Urinary bladder (tissue), 4 donors: ENCODE measurements around the gene PSME1. TPM values are rescaled to one million over a fixed set of nuclear protein-coding genes. Genes with fewer than 3 reads are reported as not detected.
A peak's percentile ranks its signal among the peaks of the same experiment; 100 is the strongest.

Source experiments
- DNase-seq: peaks from one replicate; pipeline ENCODE4 v3.0.0-alpha.2; 2015; ENCODE audit errors: extremely low spot score
- H3K27ac ChIP-seq: one replicate; pipeline ENCODE4 v1.5.1; 2013; ENCODE audit warnings: low read depth, mild to moderate bottlenecking, moderate library complexity
- H3K36me3 ChIP-seq: one replicate; pipeline ENCODE4 v1.6.1; 2013; ENCODE audit warnings: mild to moderate bottlenecking, moderate library complexity; ENCODE audit not compliant: insufficient read depth
- H3K4me1 ChIP-seq: one replicate; pipeline ENCODE4 v1.6.1; 2013; ENCODE audit warnings: mild to moderate bottlenecking, moderate library complexity; ENCODE audit not compliant: insufficient read depth
- H3K4me3 ChIP-seq: one replicate; pipeline ENCODE4 v1.5.1; 2013; ENCODE audit warnings: low read depth, low read length
- WGBS: extraction: QIAGEN DNeasy Blood & Tissue Kit; methylation state at CpG from one replicate; pipeline ENCODE4 v1.1.7; 2013; 5-methylcytosine and 5-hydroxymethylcytosine counted together
- polyA plus RNA-seq: library from polyadenylated mRNA; stranded (reverse); fragments of 200-250 nt; gene quantifications from one replicate; pipeline ENCODE4 v1.2.3, GENCODE V29; 2013
- total RNA-seq: library from RNA; depleted of rRNA; stranded (reverse); fragments of >200 nt; gene quantifications from one replicate; pipeline ENCODE4 v1.2.3, GENCODE V29; 2014
- donor health status: healthy with polysubstance abuse.
- donor health status: healthy.

The PSME1 gene
- total and polyA plus RNA-seq, 2 donors, result 78.0 to 214 TPM

DNA sequence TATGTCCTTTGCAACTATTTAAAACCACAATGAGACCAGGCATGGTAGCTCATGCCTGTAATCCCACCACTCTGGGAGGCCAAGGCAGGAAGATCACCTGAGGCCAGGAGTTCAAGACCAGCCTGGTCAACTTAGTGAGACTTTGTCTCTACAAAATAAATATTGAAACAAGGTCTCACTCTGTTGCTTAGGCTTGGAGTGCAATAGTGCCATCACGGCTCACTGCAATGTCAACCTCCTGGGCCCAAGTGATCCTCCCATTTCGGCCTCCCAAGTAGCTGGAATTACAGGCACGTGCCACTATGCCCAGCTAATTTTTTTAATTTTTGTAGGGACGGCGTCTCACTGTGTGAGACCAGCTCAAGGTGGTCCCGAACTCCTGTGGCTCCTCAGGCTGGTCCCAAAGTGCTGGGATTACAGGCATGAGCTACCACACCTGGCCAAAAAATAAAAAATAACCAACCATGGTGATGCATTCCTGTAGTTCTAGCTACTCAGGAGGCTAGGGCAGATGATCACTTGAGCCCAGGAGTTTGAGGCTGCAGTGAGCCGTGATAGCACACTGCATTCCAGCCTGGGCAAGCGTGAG lies 6.5 kb upstream of the PSME1 start:
- no peak overlapping the region for H3K4me3 ChIP-seq
- DNase-seq, result no peak
- no peaks in the 10 kb centered on the region for H3K4me1 ChIP-seq
- H3K36me3 ChIP-seq, result no peaks in the 10 kb centered on the region
- no peak overlapping the region for H3K27ac ChIP-seq
- 95% methylated on average over 8 of the region's 8 CpGs for WGBS

- Histone ChIP-seq H3K4me1 (no peaks in the 10 kb centered on the region), H3K36me3 (no peaks in the 10 kb centered on the region), H3K27ac (no peak within 1 kb of the TSS), H3K4me3 (no peak within 1 kb of the TSS)
- DNase-seq, result no peak
- WGBS, result 90% methylated on average over 5 of the region's 5 CpGs
Observed at GRCh38 chr14:24130380-24130716, 5.6 kb upstream of the PSME1 start, which contains the start of gene FITM1. TSS of gene FITM1 (plus strand) at chr14:24130659. CDS start at chr14:24131564, 905 bp downstream.

- Histone ChIP-seq H3K36me3 (no peaks in the 10 kb centered on the region), H3K4me1 (no peaks in the 10 kb centered on the region), H3K4me3 (no peak overlapping the region), H3K27ac (no peak overlapping the region)
- WGBS, result 48% methylated on average over 7 of the region's 7 CpGs
- DNase-seq, result no peak
Observed at GRCh38 chr14:24130717-24131548, 5.1 kb upstream of the PSME1 start.

- H3K4me1 ChIP-seq, result no peaks in the 10 kb centered on the region
- no peaks in the 10 kb centered on the region for H3K36me3 ChIP-seq
- H3K27ac ChIP-seq, result no peak overlapping the region
- DNase-seq, result no peak
- WGBS, result 63% methylated on average over 15 of the region's 15 CpGs
- H3K4me3 ChIP-seq, result no peak overlapping the region
Observed at GRCh38 chr14:24131549-24131966, 4.4 kb upstream of the PSME1 start.

DNA sequence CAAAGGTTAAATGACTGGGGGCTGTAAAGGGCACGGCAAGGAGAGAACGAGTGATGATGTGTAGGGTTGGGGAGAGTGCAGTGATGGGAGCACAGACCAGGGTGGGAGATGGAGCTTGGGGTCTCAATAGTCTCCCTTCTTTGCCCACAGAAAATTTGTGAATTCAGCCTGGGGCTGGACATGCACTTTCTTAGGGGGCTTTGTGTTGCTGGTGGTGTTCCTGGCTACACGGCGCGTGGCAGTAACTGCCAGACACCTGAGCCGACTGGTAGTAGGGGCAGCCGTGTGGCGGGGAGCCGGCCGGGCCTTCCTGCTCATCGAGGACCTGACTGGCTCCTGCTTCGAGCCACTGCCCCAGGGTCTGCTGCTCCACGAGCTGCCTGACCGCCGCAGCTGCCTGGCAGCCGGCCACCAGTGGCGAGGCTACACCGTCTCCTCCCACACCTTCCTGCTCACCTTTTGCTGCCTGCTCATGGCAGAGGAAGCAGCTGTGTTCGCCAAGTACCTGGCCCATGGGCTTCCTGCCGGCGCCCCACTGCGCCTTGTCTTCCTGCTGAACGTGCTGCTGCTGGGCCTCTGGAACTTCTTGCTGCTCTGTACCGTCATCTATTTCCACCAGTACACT lies 3.8 kb upstream of the PSME1 start:
- no peak for DNase-seq
- WGBS, result 72% methylated on average over 24 of the region's 24 CpGs
- Histone ChIP-seq H3K36me3 (no peaks in the 10 kb centered on the region), H3K4me1 (no peaks in the 10 kb centered on the region), H3K27ac (no peak overlapping the region), H3K4me3 (no peak overlapping the region)

DNA sequence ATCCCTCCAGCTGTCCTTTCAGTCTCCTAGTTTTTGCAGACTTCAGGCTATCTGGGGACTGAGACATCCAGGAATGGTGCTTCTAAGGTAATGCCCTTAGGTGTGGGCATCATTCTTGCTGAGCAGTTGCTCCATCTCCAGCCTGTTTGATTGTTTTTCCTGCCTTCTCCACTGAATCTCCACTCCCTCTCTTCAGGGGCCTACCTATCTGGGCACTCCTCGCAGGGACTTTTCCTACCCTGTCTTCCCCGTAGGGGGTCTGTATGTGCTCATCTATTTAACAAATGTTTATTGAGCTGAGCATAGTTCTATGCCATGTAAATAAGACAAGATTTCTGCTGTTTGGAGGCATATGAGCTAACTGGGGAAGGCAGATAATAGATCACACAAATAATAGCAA lies 3.0 kb upstream of the PSME1 start:
- DNase-seq, result no peak
- no peaks in the 10 kb centered on the region for H3K4me1 ChIP-seq
- H3K36me3 ChIP-seq, result no peaks in the 10 kb centered on the region
- WGBS, result 95% methylated on average over 2 of the region's 2 CpGs
- no peak overlapping the region for H3K27ac ChIP-seq
- H3K4me3 ChIP-seq, result no peak overlapping the region

GRCh38 chr14:24133735-24134134 lies 2.3 kb upstream of the PSME1 start:
- Histone ChIP-seq H3K27ac (no peak overlapping the region), H3K36me3 (peaks cover 1% of the 10 kb centered on the region), H3K4me3 (no peak overlapping the region), H3K4me1 (no peaks in the 10 kb centered on the region)
- 89% methylated on average over 1 of the region's 1 CpG for WGBS
- no peak for DNase-seq

- no peak for DNase-seq
- Histone ChIP-seq H3K36me3 (peaks cover 1% of the 10 kb centered on the region), H3K27ac (peak overlapping the region; percentile 77), H3K4me1 (no peaks in the 10 kb centered on the region), H3K4me3 (peak overlapping the region; percentile 95)
- 5% methylated on average over 9 of the region's 9 CpGs for WGBS
Observed at GRCh38 chr14:24135584-24135833, 485 bp upstream of the PSME1 start.

GRCh38 chr14:24136684-24137528 lies 912 bp downstream of the PSME1 start:
- WGBS, result 39% methylated on average over 13 of the region's 13 CpGs
- H3K4me1 ChIP-seq, result no peaks in the 10 kb centered on the region
- no peak for DNase-seq

GRCh38 chr14:24137529-24138395 lies 1.8 kb downstream of the PSME1 start:
- WGBS, result 86% methylated on average over 8 of the region's 8 CpGs
- H3K4me1 ChIP-seq, result no peaks in the 10 kb centered on the region
- H3K36me3 ChIP-seq, result peaks cover 1% of the 10 kb centered on the region
- H3K27ac ChIP-seq, result no peak overlapping the region
- no peak for DNase-seq
- H3K4me3 ChIP-seq, result no peak overlapping the region

More at GRCh38 chr14:24136684-24137528, 912 bp downstream of the PSME1 start:
- H3K27ac ChIP-seq, result peak overlapping the region; percentile 81
- peaks cover 1% of the 10 kb centered on the region for H3K36me3 ChIP-seq
- peak overlapping the region; percentile 95 for H3K4me3 ChIP-seq

DNA sequence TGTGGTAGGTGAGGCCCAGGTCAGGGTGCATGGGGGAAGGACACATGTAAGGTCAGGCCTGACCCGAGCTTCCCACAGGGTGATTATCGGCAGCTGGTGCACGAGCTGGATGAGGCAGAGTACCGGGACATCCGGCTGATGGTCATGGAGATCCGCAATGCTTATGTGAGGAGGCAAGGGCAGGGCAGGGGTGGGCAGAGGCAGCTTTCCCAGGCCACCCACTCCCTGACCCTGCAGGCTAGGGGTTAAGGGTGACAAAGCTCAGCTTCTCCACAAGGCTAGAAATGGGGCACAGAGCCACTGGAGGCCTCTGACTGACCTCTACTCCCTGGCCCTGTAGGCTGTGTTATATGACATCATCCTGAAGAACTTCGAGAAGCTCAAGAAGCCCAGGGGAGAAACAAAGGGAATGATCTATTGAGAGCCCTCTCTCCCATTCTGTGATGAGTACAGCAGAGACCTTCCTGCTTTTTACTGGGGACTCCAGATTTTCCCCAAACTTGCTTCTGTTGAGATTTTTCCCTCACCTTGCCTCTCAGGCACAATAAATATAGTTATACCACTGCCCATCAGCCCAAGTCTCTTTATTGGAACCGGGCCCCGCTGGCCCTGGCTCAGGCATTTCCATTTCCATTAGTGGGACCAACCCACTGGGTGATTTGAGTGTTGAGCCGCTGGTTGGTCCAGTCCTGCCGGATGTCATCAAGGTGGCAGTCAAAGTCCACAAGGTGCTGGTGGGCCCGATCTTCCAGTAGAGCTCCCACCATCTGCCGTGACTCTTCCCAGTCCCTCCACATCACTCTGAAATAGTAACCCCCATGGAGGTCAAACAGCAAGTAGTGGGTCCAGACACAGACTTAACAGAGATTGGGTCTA lies 2.6 kb downstream of the PSME1 start:
- 83% methylated on average over 13 of the region's 13 CpGs for WGBS
- Histone ChIP-seq H3K4me1 (no peaks in the 10 kb centered on the region), H3K27ac (no peak overlapping the region), H3K4me3 (no peak overlapping the region), H3K36me3 (peaks cover 1% of the 10 kb centered on the region)
- no peak for DNase-seq

- Histone ChIP-seq H3K27ac (no peak overlapping the region), H3K4me3 (no peak overlapping the region), H3K4me1 (no peaks in the 10 kb centered on the region), H3K36me3 (peaks cover 1% of the 10 kb centered on the region)
- DNase-seq, result no peak
- 93% methylated on average over 9 of the region's 9 CpGs for WGBS
Observed at GRCh38 chr14:24139272-24139934, 3.4 kb downstream of the PSME1 start.
